ENCODE measurements around the gene TMEM198.

Gene TMEM198

DNA sequence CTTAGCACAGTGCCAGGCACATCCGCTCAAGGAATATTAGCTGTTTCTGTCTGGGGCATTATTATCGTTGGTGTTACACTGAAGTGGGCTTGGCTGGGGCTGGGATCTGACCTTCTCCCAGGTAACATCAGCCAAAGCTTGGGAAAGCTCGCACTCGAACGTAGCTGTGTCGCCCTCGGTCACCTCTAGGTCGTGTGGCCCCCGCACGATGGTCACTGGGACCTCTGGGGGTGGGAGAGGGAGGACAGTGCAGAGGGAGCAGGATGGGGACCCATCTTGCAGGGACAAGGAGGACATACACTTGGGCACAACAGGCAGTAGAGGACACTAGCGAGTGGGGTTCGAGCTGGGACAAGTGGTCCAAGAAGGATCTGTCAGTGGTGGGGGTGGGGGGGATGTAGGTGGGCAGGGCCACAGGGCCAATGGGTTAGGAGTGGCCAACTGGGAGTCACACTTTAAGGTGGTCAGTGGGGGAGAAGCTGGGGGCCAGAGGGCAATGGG, 9.7 kb downstream of the TMEM198 start:
- H3K27me3 ChIP-seq (ENCODE audit: control insufficient read depth, insufficient read depth, low read length), result peaks cover 27% of the 10 kb centered on the region
- H3K36me3 ChIP-seq (ENCODE audit: control insufficient read depth, low read depth, low read length), result no peaks in the 10 kb centered on the region
- H3K4me3 ChIP-seq (ENCODE audit: low read length), result peak overlapping the region; percentile 82
- H3K27ac ChIP-seq (ENCODE audit: low read length), result no peak overlapping the region
- peaks cover 9% of the 10 kb centered on the region for H3K4me1 ChIP-seq (ENCODE audit: control insufficient read depth, low read depth, low read length)
- no peak overlapping the region for H3K9ac ChIP-seq (ENCODE audit: low read length)
- no peaks in the 10 kb centered on the region for H3K9me3 ChIP-seq (ENCODE audit: control insufficient read depth, low read depth, low read length)

GRCh38 chr2:219554350-219554749, 10.5 kb downstream of the TMEM198 start:
- no peaks in the 10 kb centered on the region for H3K36me3 ChIP-seq (ENCODE audit: control insufficient read depth, low read depth, low read length)
- no peaks in the 10 kb centered on the region for H3K9me3 ChIP-seq (ENCODE audit: control insufficient read depth, low read depth, low read length)
- H3K4me1 ChIP-seq (ENCODE audit: control insufficient read depth, low read depth, low read length), result peaks cover 9% of the 10 kb centered on the region
- no peak overlapping the region for H3K27ac ChIP-seq (ENCODE audit: low read length)
- peaks cover 27% of the 10 kb centered on the region for H3K27me3 ChIP-seq (ENCODE audit: control insufficient read depth, insufficient read depth, low read length)
- no peak overlapping the region for H3K4me3 ChIP-seq (ENCODE audit: low read length)
- H3K9ac ChIP-seq (ENCODE audit: low read length), result no peak overlapping the region

- H3K9ac ChIP-seq (ENCODE audit: low read length), result no peak overlapping the region
- peaks cover 20% of the 10 kb centered on the region for H3K27me3 ChIP-seq (ENCODE audit: control insufficient read depth, insufficient read depth, low read length)
- no peak overlapping the region for H3K27ac ChIP-seq (ENCODE audit: low read length)
- H3K36me3 ChIP-seq (ENCODE audit: control insufficient read depth, low read depth, low read length), result no peaks in the 10 kb centered on the region
- H3K4me3 ChIP-seq (ENCODE audit: low read length), result no peak overlapping the region
- no peaks in the 10 kb centered on the region for H3K9me3 ChIP-seq (ENCODE audit: control insufficient read depth, low read depth, low read length)
- H3K4me1 ChIP-seq (ENCODE audit: control insufficient read depth, low read depth, low read length), result peaks cover 16% of the 10 kb centered on the region
Measured at GRCh38 chr2:219555956-219556355, 12.1 kb downstream of the TMEM198 start.

- Histone ChIP-seq H3K36me3 (ENCODE audit: control insufficient read depth, low read depth, low read length) (no peaks in the 10 kb centered on the region), H3K4me3 (ENCODE audit: low read length) (no peak overlapping the region), H3K27ac (ENCODE audit: low read length) (no peak overlapping the region), H3K9me3 (ENCODE audit: control insufficient read depth, low read depth, low read length) (no peaks in the 10 kb centered on the region), H3K4me1 (ENCODE audit: control insufficient read depth, low read depth, low read length) (peaks cover 17% of the 10 kb centered on the region), H3K27me3 (ENCODE audit: control insufficient read depth, insufficient read depth, low read length) (peaks cover 16% of the 10 kb centered on the region), H3K9ac (ENCODE audit: low read length) (no peak overlapping the region)
Measured at GRCh38 chr2:219556413-219556812, 12.6 kb downstream of the TMEM198 start.

DNA sequence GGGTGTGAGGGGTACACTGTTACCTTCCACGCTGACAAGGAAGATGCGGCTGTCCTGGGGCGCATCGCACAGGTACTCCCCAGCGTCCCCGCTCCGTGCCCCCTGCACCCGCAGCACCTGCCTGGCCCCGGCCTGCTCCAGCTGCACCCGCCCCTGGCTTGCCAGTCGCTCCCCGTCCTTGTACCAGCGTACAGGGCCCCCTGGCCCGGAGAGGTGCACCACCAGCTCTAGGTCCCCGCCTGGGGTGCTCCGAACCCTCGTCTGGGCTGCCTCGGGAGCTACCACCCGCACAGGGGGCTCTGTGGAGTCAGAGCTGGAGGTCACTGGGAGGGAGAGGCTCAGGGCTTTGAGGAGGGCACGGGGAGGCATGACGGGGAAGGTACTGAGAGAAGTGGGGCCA, 13.5 kb downstream of the TMEM198 start:
- no peak overlapping the region for H3K9ac ChIP-seq (ENCODE audit: low read length)
- no peaks in the 10 kb centered on the region for H3K36me3 ChIP-seq (ENCODE audit: control insufficient read depth, low read depth, low read length)
- H3K4me3 ChIP-seq (ENCODE audit: low read length), result no peak overlapping the region
- peaks cover 16% of the 10 kb centered on the region for H3K27me3 ChIP-seq (ENCODE audit: control insufficient read depth, insufficient read depth, low read length)
- H3K4me1 ChIP-seq (ENCODE audit: control insufficient read depth, low read depth, low read length), result peaks cover 25% of the 10 kb centered on the region
- H3K9me3 ChIP-seq (ENCODE audit: control insufficient read depth, low read depth, low read length), result no peaks in the 10 kb centered on the region
- H3K27ac ChIP-seq (ENCODE audit: low read length), result no peak overlapping the region

GRCh38 chr2:219557791-219558785, 14.3 kb downstream of the TMEM198 start:
- Histone ChIP-seq H3K36me3 (ENCODE audit: control insufficient read depth, low read depth, low read length) (no peaks in the 10 kb centered on the region), H3K27ac (ENCODE audit: low read length) (no peak overlapping the region), H3K9ac (ENCODE audit: low read length) (no peak overlapping the region), H3K27me3 (ENCODE audit: control insufficient read depth, insufficient read depth, low read length) (peaks cover 13% of the 10 kb centered on the region), H3K9me3 (ENCODE audit: control insufficient read depth, low read depth, low read length) (no peaks in the 10 kb centered on the region), H3K4me1 (ENCODE audit: control insufficient read depth, low read depth, low read length) (peaks cover 24% of the 10 kb centered on the region), H3K4me3 (ENCODE audit: low read length) (no peak overlapping the region)

GRCh38 chr2:219559156-219559915, 15.5 kb downstream of the TMEM198 start:
- H3K27ac ChIP-seq (ENCODE audit: low read length), result no peak overlapping the region
- H3K36me3 ChIP-seq (ENCODE audit: control insufficient read depth, low read depth, low read length), result no peaks in the 10 kb centered on the region
- H3K9me3 ChIP-seq (ENCODE audit: control insufficient read depth, low read depth, low read length), result no peaks in the 10 kb centered on the region
- peaks cover under 1% of the 10 kb centered on the region for H3K27me3 ChIP-seq (ENCODE audit: control insufficient read depth, insufficient read depth, low read length)
- no peak overlapping the region for H3K4me3 ChIP-seq (ENCODE audit: low read length)
- peaks cover 29% of the 10 kb centered on the region for H3K4me1 ChIP-seq (ENCODE audit: control insufficient read depth, low read depth, low read length)
- H3K9ac ChIP-seq (ENCODE audit: low read length), result no peak overlapping the region

- peaks cover 34% of the 10 kb centered on the region for H3K4me1 ChIP-seq (ENCODE audit: control insufficient read depth, low read depth, low read length)
- no peak overlapping the region for H3K27ac ChIP-seq (ENCODE audit: low read length)
- H3K27me3 ChIP-seq (ENCODE audit: control insufficient read depth, insufficient read depth, low read length), result no peaks in the 10 kb centered on the region
- H3K9me3 ChIP-seq (ENCODE audit: control insufficient read depth, low read depth, low read length), result no peaks in the 10 kb centered on the region
- H3K9ac ChIP-seq (ENCODE audit: low read length), result no peak overlapping the region
- H3K36me3 ChIP-seq (ENCODE audit: control insufficient read depth, low read depth, low read length), result no peaks in the 10 kb centered on the region
- H3K4me3 ChIP-seq (ENCODE audit: low read length), result no peak overlapping the region
Measured at GRCh38 chr2:219560037-219560892, 16.4 kb downstream of the TMEM198 start.

DNA sequence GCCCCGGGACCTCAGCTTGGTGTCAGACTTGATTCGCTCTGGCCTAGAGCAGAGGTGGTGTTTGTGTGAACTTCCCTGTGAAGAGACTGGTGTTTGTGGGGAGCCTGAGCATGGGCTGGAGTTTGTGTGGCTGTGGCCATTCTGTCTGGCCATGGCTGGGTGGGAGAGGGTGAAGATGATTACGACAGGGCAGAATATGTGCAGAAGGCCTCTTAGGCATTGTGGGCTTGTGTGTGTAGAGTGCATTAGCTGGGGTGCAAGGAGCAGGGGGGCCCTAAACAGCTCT, 17.0 kb downstream of the TMEM198 start:
- Histone ChIP-seq H3K4me1 (ENCODE audit: control insufficient read depth, low read depth, low read length) (peaks cover 39% of the 10 kb centered on the region), H3K4me3 (ENCODE audit: low read length) (no peak overlapping the region), H3K27ac (ENCODE audit: low read length) (no peak overlapping the region), H3K36me3 (ENCODE audit: control insufficient read depth, low read depth, low read length) (no peaks in the 10 kb centered on the region), H3K27me3 (ENCODE audit: control insufficient read depth, insufficient read depth, low read length) (no peaks in the 10 kb centered on the region), H3K9ac (ENCODE audit: low read length) (no peak overlapping the region), H3K9me3 (ENCODE audit: control insufficient read depth, low read depth, low read length) (no peaks in the 10 kb centered on the region)

- Histone ChIP-seq H3K36me3 (ENCODE audit: control insufficient read depth, low read depth, low read length) (no peaks in the 10 kb centered on the region), H3K27ac (ENCODE audit: low read length) (no peak overlapping the region), H3K9ac (ENCODE audit: low read length) (no peak overlapping the region)
Measured at GRCh38 chr2:219561179-219562048, 17.6 kb downstream of the TMEM198 start.

More at GRCh38 chr2:219561179-219562048, 17.6 kb downstream of the TMEM198 start:
- no peaks in the 10 kb centered on the region for H3K9me3 ChIP-seq (ENCODE audit: control insufficient read depth, low read depth, low read length)
- H3K4me1 ChIP-seq (ENCODE audit: control insufficient read depth, low read depth, low read length), result peaks cover 44% of the 10 kb centered on the region
- H3K4me3 ChIP-seq (ENCODE audit: low read length), result no peak overlapping the region
- no peaks in the 10 kb centered on the region for H3K27me3 ChIP-seq (ENCODE audit: control insufficient read depth, insufficient read depth, low read length)

Data from iPS-18a (cell line).